ENCODE data around the gene PRICKLE1. TPM values are rescaled to one million over a fixed set of nuclear protein-coding genes. Genes with fewer than 3 reads are reported as not detected.

The PRICKLE1 gene
- total and polyA plus RNA-seq, 2 donors (not counting 3 experiments of a cell fraction or from before 2014, with no cell fraction given): 34.3 to 86.0 TPM

GRCh38 chr12:42615006-42615405 lies 25.5 kb upstream of the PRICKLE1 start:
- Histone ChIP-seq H3K9me1 (replicated peaks; ENCODE audit: control insufficient read depth, extremely low read depth, insufficient read depth, low read length) (no peaks in the 10 kb centered on the region), H3K27me3 (ENCODE audit: control insufficient read depth in 2 of 2, insufficient read depth in 2 of 2, low read length in 2 of 2) (no peaks in the 10 kb centered on the region), H3K4me1 (ENCODE audit: control insufficient read depth, extremely low read depth, insufficient read depth, low read length) (peaks cover 9% of the 10 kb centered on the region), H3K9ac (replicated peaks; ENCODE audit: extremely low read depth, insufficient read depth, low read length) (no peak overlapping the region), H3K4me2 (ENCODE audit: insufficient read depth, low read length) (no peak overlapping the region), H4K20me1 (replicated peaks; ENCODE audit: control insufficient read depth, extremely low read depth, insufficient read depth, low read length) (no peaks in the 10 kb centered on the region), H3K9me3 (replicated peaks; ENCODE audit: control insufficient read depth, insufficient read depth, low read length) (no peaks in the 10 kb centered on the region), H3K79me2 (ENCODE audit: control insufficient read depth, insufficient read depth, low read length) (no peaks in the 10 kb centered on the region), H3K36me3 (ENCODE audit: control insufficient read depth in 2 of 2, extremely low read depth in 1 of 2, insufficient read depth in 2 of 2, low read length in 2 of 2) (no peaks in the 10 kb centered on the region), H3K4me3 (replicated peaks in 1 of 3; ENCODE audit: insufficient read depth in 1 of 3, low read depth in 1 of 3, low read length in 3 of 3) (no peak overlapping the region), H2AFZ (ENCODE audit: low read depth, low read length) (no peak overlapping the region), H3K27ac (ENCODE audit: insufficient read depth, low read depth, low read length) (no peak overlapping the region)
- FAIRE-seq: no peak
- TF ChIP-seq POLR2A (IDR thresholded peaks at IDR 0.05; ENCODE audit: low read depth, low read length): no peak
- TF ChIP-seq POLR2AphosphoS5 (IDR thresholded peaks at IDR 0.05; ENCODE audit: insufficient read depth, low read depth, low read length): no peak
- no peak for TF ChIP-seq CTCF (IDR thresholded peaks at IDR 0.05; ENCODE audit: extremely low read depth in 1 of 2, insufficient read depth in 1 of 2, low read depth in 1 of 2, low read length in 2 of 2)
- TF ChIP-seq FOS (IDR thresholded peaks at IDR 0.05; ENCODE audit: borderline replicate concordance, insufficient read depth, low read length): no peak
- no peak for TF ChIP-seq EZH2 (IDR thresholded peaks at IDR 0.05; ENCODE audit: borderline replicate concordance, low read depth, low read length, severe bottlenecking)
- TF ChIP-seq MYC (IDR thresholded peaks at IDR 0.05; ENCODE audit: low read depth, low read length): no peak
- TF ChIP-seq JUN (IDR thresholded peaks at IDR 0.05; ENCODE audit: borderline replicate concordance, insufficient read depth, insufficient read length, low read depth): no peak
- TF ChIP-seq, protein P1, sequence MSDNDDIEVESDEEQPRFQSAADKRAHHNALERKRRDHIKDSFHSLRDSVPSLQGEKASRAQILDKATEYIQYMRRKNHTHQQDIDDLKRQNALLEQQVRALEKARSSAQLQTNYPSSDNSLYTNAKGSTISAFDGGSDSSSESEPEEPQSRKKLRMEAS (IDR thresholded peaks at IDR 0.05; ENCODE audit: insufficient read depth, insufficient read length): no peak
- no peak for TF ChIP-seq GATA2 (IDR thresholded peaks at IDR 0.05; ENCODE audit: insufficient read depth, insufficient read length, low read depth, low read length)
- dilution Hi-C loops (cut with MboI; ENCODE audit: extremely low pct_ligation_motif_present, low sequenced_read_pairs): no loop called here
- no TSS peak for BruUV-seq (replicated peaks)
- intact Hi-C loops (cut with micrococcal nuclease): no loop called here
- DNase-seq (ENCODE audit: low read depth, low spot score): no peak
- ChIA-PET POLR2A (no interaction called here), CTCF (no interaction called here)

All from endothelial cell of umbilical vein (primary cell).